Mucosa of stomach (tissue), 1 donor: Measurements from ENCODE around the gene DRG2.

Experiments
- H3K27me3 ChIP-seq: one replicate; pipeline ENCODE4 v1.7.0; 2013; ENCODE audit warnings: mild to moderate bottlenecking, low read length; ENCODE audit not compliant: control insufficient read depth, insufficient read depth
- H3K36me3 ChIP-seq: one replicate; pipeline ENCODE4 v1.7.0; 2013; ENCODE audit warnings: low read length; ENCODE audit not compliant: control insufficient read depth, insufficient read depth
- H3K4me1 ChIP-seq: one replicate; pipeline ENCODE4 v1.7.0; 2013; ENCODE audit warnings: mild to moderate bottlenecking, low read length; ENCODE audit not compliant: control insufficient read depth, insufficient read depth
- H3K4me3 ChIP-seq: one replicate; pipeline ENCODE4 v1.7.0; 2013; ENCODE audit warnings: low read length
- H3K9ac ChIP-seq: one replicate; pipeline ENCODE4 v1.7.0; 2013; ENCODE audit warnings: mild to moderate bottlenecking, low read length, moderate library complexity
- H3K9me3 ChIP-seq: one replicate; pipeline ENCODE4 v1.7.0; 2013; ENCODE audit warnings: mild to moderate bottlenecking, low read length, moderate library complexity; ENCODE audit not compliant: control insufficient read depth
- donor health status: Pancreatic carcinoma.

The DRG2 gene

GRCh38 chr17:18141210-18141803 is 53.6 kb downstream of the DRG2 start:
- H3K36me3 ChIP-seq = no peaks in the 10 kb centered on the region
- peaks cover 5% of the 10 kb centered on the region for H3K27me3 ChIP-seq
- H3K4me3 ChIP-seq = no peak overlapping the region
- no peak overlapping the region for H3K9ac ChIP-seq
- no peaks in the 10 kb centered on the region for H3K4me1 ChIP-seq
- no peaks in the 10 kb centered on the region for H3K9me3 ChIP-seq

GRCh38 chr17:18142417-18142816 is 54.7 kb downstream of the DRG2 start:
- no peak overlapping the region for H3K9ac ChIP-seq

GRCh38 chr17:18143044-18143936 is 55.5 kb downstream of the DRG2 start:
- no peak overlapping the region for H3K4me3 ChIP-seq
- no peaks in the 10 kb centered on the region for H3K27me3 ChIP-seq
- no peak overlapping the region for H3K9ac ChIP-seq
- no peaks in the 10 kb centered on the region for H3K36me3 ChIP-seq
- no peaks in the 10 kb centered on the region for H3K9me3 ChIP-seq
- no peaks in the 10 kb centered on the region for H3K4me1 ChIP-seq

More at GRCh38 chr17:18142417-18142816, 54.7 kb downstream of the DRG2 start:
- Histone ChIP-seq H3K9me3 (no peaks in the 10 kb centered on the region), H3K4me1 (no peaks in the 10 kb centered on the region), H3K36me3 (no peaks in the 10 kb centered on the region), H3K4me3 (no peak overlapping the region), H3K27me3 (no peaks in the 10 kb centered on the region)

- H3K4me1 ChIP-seq = no peaks in the 10 kb centered on the region
- H3K4me3 ChIP-seq = no peak overlapping the region
- H3K36me3 ChIP-seq = no peaks in the 10 kb centered on the region
- no peak overlapping the region for H3K9ac ChIP-seq
- no peaks in the 10 kb centered on the region for H3K27me3 ChIP-seq
- H3K9me3 ChIP-seq = no peaks in the 10 kb centered on the region
These were observed 56.5 kb downstream of the DRG2 start for GRCh38 chr17:18144261-18144660.

GRCh38 chr17:18144855-18145254 is 57.1 kb downstream of the DRG2 start:
- Histone ChIP-seq H3K4me1 (no peaks in the 10 kb centered on the region), H3K27me3 (no peaks in the 10 kb centered on the region), H3K36me3 (no peaks in the 10 kb centered on the region), H3K9me3 (no peaks in the 10 kb centered on the region), H3K4me3 (no peak overlapping the region), H3K9ac (no peak overlapping the region)

GRCh38 chr17:18145811-18146210 is 58.1 kb downstream of the DRG2 start:
- Histone ChIP-seq H3K9me3 (no peaks in the 10 kb centered on the region), H3K4me3 (no peak overlapping the region), H3K27me3 (no peaks in the 10 kb centered on the region), H3K9ac (no peak overlapping the region), H3K4me1 (no peaks in the 10 kb centered on the region), H3K36me3 (no peaks in the 10 kb centered on the region)

GRCh38 chr17:18146259-18146658 is 58.5 kb downstream of the DRG2 start:
- Histone ChIP-seq H3K4me3 (no peak overlapping the region), H3K9ac (no peak overlapping the region), H3K27me3 (no peaks in the 10 kb centered on the region), H3K4me1 (no peaks in the 10 kb centered on the region), H3K36me3 (no peaks in the 10 kb centered on the region), H3K9me3 (no peaks in the 10 kb centered on the region)

- Histone ChIP-seq H3K4me1 (no peaks in the 10 kb centered on the region), H3K27me3 (no peaks in the 10 kb centered on the region), H3K9me3 (no peaks in the 10 kb centered on the region), H3K9ac (no peak overlapping the region), H3K36me3 (no peaks in the 10 kb centered on the region), H3K4me3 (no peak overlapping the region)
These were observed 59.2 kb downstream of the DRG2 start for GRCh38 chr17:18146980-18147379.

GRCh38 chr17:18148586-18148985 is 60.8 kb downstream of the DRG2 start:
- Histone ChIP-seq H3K27me3 (no peaks in the 10 kb centered on the region), H3K4me3 (no peak overlapping the region), H3K9ac (no peak overlapping the region), H3K9me3 (no peaks in the 10 kb centered on the region), H3K36me3 (no peaks in the 10 kb centered on the region), H3K4me1 (no peaks in the 10 kb centered on the region)

- Histone ChIP-seq H3K4me3 (no peak overlapping the region), H3K4me1 (peaks cover 4% of the 10 kb centered on the region), H3K27me3 (no peaks in the 10 kb centered on the region), H3K9me3 (no peaks in the 10 kb centered on the region), H3K36me3 (no peaks in the 10 kb centered on the region), H3K9ac (no peak overlapping the region)
These were observed 63.5 kb downstream of the DRG2 start for GRCh38 chr17:18151290-18151689.

GRCh38 chr17:18155179-18155578 is 67.4 kb downstream of the DRG2 start:
- H3K4me1 ChIP-seq = peaks cover 13% of the 10 kb centered on the region
- H3K36me3 ChIP-seq = no peaks in the 10 kb centered on the region
- H3K9me3 ChIP-seq = no peaks in the 10 kb centered on the region
- no peaks in the 10 kb centered on the region for H3K27me3 ChIP-seq
- no peak overlapping the region for H3K9ac ChIP-seq
- no peak overlapping the region for H3K4me3 ChIP-seq

GRCh38 chr17:18156171-18156975 is 68.6 kb downstream of the DRG2 start:
- Histone ChIP-seq H3K27me3 (no peaks in the 10 kb centered on the region), H3K4me1 (peaks cover 13% of the 10 kb centered on the region), H3K9me3 (no peaks in the 10 kb centered on the region)

More at GRCh38 chr17:18156171-18156975, 68.6 kb downstream of the DRG2 start:
- no peak overlapping the region for H3K9ac ChIP-seq
- H3K36me3 ChIP-seq = no peaks in the 10 kb centered on the region
- no peak overlapping the region for H3K4me3 ChIP-seq
